GM23338 (cell line): Measurements from ENCODE around the gene SLC45A1. TPM values are rescaled to one million over a fixed set of nuclear protein-coding genes. Genes with fewer than 3 reads are reported as not detected.
A peak's percentile ranks its signal among the peaks of the same experiment; 100 is the strongest.

ENCODE experiments used
- ATAC-seq: fragments of 200-7000 bp; cut with Tn5 transposase; 3 replicates; pipeline ENCODE4 v1.9.1; 2020
- DNase-seq: peaks from one replicate; pipeline ENCODE4 v3.0.0-alpha.2; 2015; ENCODE audit warnings: low spot score
- H2AFZ ChIP-seq: fragments of 200-600 bp; sonication (generic); 2 replicates; pipeline ENCODE4 v1.8.0; 2016; ENCODE audit warnings: antibody characterized with exemption, mild to moderate bottlenecking, moderate library complexity
- H3F3A ChIP-seq: fragments of 200-600 bp; sonication (generic); replicated peaks from 2 replicates; pipeline ENCODE4 v1.8.0; 2017; ENCODE audit warnings: antibody characterized with exemption, mixed run types, low read depth
- H3K27ac ChIP-seq: fragments of 200-600 bp; sonication (generic); 2 replicates; pipeline ENCODE4 v1.6.1; 2016; ENCODE audit warnings: low read depth
- H3K27me3 ChIP-seq: fragments of 200-600 bp; sonication (generic); 2 replicates; pipeline ENCODE4 v1.8.0; 2016; ENCODE audit warnings: mild to moderate bottlenecking, mixed run types, moderate library complexity; ENCODE audit not compliant: insufficient read depth
- H3K36me3 ChIP-seq: fragments of 200-600 bp; sonication (generic); 2 replicates; pipeline ENCODE4 v1.8.0; 2016; ENCODE audit warnings: mild to moderate bottlenecking; ENCODE audit not compliant: insufficient read depth
- H3K4me1 ChIP-seq: fragments of 200-600 bp; sonication (generic); 2 replicates; pipeline ENCODE4 v1.8.0; 2016; ENCODE audit warnings: mild to moderate bottlenecking, moderate library complexity; ENCODE audit not compliant: insufficient read depth
- H3K4me2 ChIP-seq: fragments of 200-600 bp; sonication (generic); 2 replicates; pipeline ENCODE4 v1.7.1; 2017; ENCODE audit warnings: mixed run types
- H3K4me3 ChIP-seq: fragments of 200-600 bp; sonication (generic); 2 replicates; pipeline ENCODE4 v1.6.1; 2016; ENCODE audit warnings: mixed run types
- H3K79me2 ChIP-seq: fragments of 200-600 bp; sonication (generic); replicated peaks from 2 replicates; pipeline ENCODE4 v1.8.0; 2017; ENCODE audit warnings: mild to moderate bottlenecking; ENCODE audit not compliant: insufficient read depth
- H3K9me2 ChIP-seq: fragments of 200-600 bp; sonication (generic); 2 replicates; pipeline ENCODE4 v1.8.0; 2017; ENCODE audit not compliant: insufficient read depth
- H4K20me1 ChIP-seq: fragments of 200-600 bp; sonication (generic); replicated peaks from 2 replicates; pipeline ENCODE4 v1.8.0; 2017; ENCODE audit warnings: mild to moderate bottlenecking; ENCODE audit not compliant: insufficient read depth
- H3K27ac Mint-ChIP-seq: 2 replicates; pipeline ENCODE4 v1.8.0; 2020; ENCODE audit warnings: inconsistent platforms, mild to moderate bottlenecking, moderate library complexity, mixed read lengths
- H3K27me3 Mint-ChIP-seq: 3 replicates; pipeline ENCODE4 v1.8.0; 2022; ENCODE audit warnings: low read depth, mild to moderate bottlenecking, moderate library complexity, mixed read lengths, inconsistent platforms; ENCODE audit not compliant: insufficient read depth, poor library complexity
- H3K36me3 Mint-ChIP-seq: 3 replicates; pipeline ENCODE4 v1.8.0; 2021; ENCODE audit warnings: low read depth, mild to moderate bottlenecking, inconsistent platforms, moderate library complexity, mixed read lengths
- H3K4me1 Mint-ChIP-seq: 3 replicates; pipeline ENCODE4 v1.8.0; 2020; ENCODE audit warnings: mild to moderate bottlenecking, inconsistent platforms, mixed read lengths
- H3K4me3 Mint-ChIP-seq: 3 replicates; pipeline ENCODE4 v1.8.0; 2021; ENCODE audit warnings: moderate library complexity, mild to moderate bottlenecking, inconsistent platforms, mixed read lengths
- H3K9me3 Mint-ChIP-seq: 3 replicates; pipeline ENCODE4 v1.8.0; 2020; ENCODE audit warnings: moderate library complexity, mild to moderate bottlenecking, inconsistent platforms, mixed read lengths
- CREB1 ChIP-seq: fragments of 250-450 bp; sonication (Bioruptor Pico); IDR thresholded peaks from 2 replicates; pipeline ENCODE4 v1.5.0; 2020; ENCODE audit warnings: low read depth, mild to moderate bottlenecking, moderate library complexity
- CTCF ChIP-seq, 2 experiments: fragments of 200-600 bp in 1 of 2; sonication (generic) in 1 of 2; conservative IDR thresholded peaks; 2 replicates each; pipeline versions ENCODE4 v1.5.1 to v1.6.1; 2016 to 2017; ENCODE audit warnings: antibody characterized with exemption in 2 of 2, low read depth in 2 of 2, mild to moderate bottlenecking in 2 of 2, moderate library complexity in 1 of 2
- ETS1 ChIP-seq: IDR thresholded peaks from 2 replicates; pipeline ENCODE4 v1.6.1; 2016; ENCODE audit warnings: antibody characterized with exemption
- EZH2 ChIP-seq: fragments of 200-600 bp; sonication (generic); IDR thresholded peaks from one replicate; pipeline ENCODE4 v1.8.0; 2017; ENCODE audit warnings: antibody characterized with exemption, mild to moderate bottlenecking, low read depth; ENCODE audit not compliant: unreplicated experiment
- EZH2phosphoT487 ChIP-seq: fragments of 200-600 bp; sonication (generic); IDR thresholded peaks from one replicate; pipeline ENCODE4 v1.8.1; 2018; ENCODE audit warnings: antibody characterized with exemption; ENCODE audit not compliant: unreplicated experiment
- JUNB ChIP-seq: IDR thresholded peaks from one replicate; pipeline ENCODE4 v1.6.1; 2016; ENCODE audit warnings: antibody characterized with exemption; ENCODE audit not compliant: unreplicated experiment
- NANOG ChIP-seq: IDR thresholded peaks from 2 replicates; pipeline ENCODE4 v1.6.1; 2016; ENCODE audit warnings: antibody characterized with exemption, borderline replicate concordance
- STAT1 ChIP-seq: IDR thresholded peaks from one replicate; pipeline ENCODE4 v1.6.1; 2016; ENCODE audit warnings: antibody characterized with exemption; ENCODE audit not compliant: unreplicated experiment
- ZNF114 ChIP-seq: fragments of 250-450 bp; sonication (Bioruptor Pico); IDR thresholded peaks from 2 replicates; pipeline ENCODE4 v1.5.0; 2020; ENCODE audit warnings: mild to moderate bottlenecking, moderate library complexity
- ZNF331 ChIP-seq: fragments of 250-450 bp; sonication (Bioruptor Pico); IDR thresholded peaks from 2 replicates; pipeline ENCODE4 v1.5.0; 2020; ENCODE audit warnings: low read depth, mild to moderate bottlenecking, moderate library complexity
- ZNF462 ChIP-seq: fragments of 250-450 bp; sonication (Bioruptor Pico); IDR thresholded peaks from 2 replicates; pipeline ENCODE4 v1.5.0; 2020; ENCODE audit warnings: mild to moderate bottlenecking, moderate library complexity
- polyA plus RNA-seq: library from polyadenylated mRNA; unstranded; fragments of >200 nt; fragmentation: Nextera tagmentation; extraction: Ambion mirVana; gene quantifications from 2 replicates; pipeline ENCODE4 v1.2.1, GENCODE V29; 2016
- total RNA-seq: library from RNA; depleted of rRNA; stranded (reverse); fragments of >200 nt; shearing (Covaris generic); gene quantifications from 2 replicates; pipeline ENCODE4 v1.2.3, GENCODE V29; 2014

Gene SLC45A1
- total and polyA plus RNA-seq, 2 experiments from 2014 or later = 1.3 to 2.3 TPM

DNA sequence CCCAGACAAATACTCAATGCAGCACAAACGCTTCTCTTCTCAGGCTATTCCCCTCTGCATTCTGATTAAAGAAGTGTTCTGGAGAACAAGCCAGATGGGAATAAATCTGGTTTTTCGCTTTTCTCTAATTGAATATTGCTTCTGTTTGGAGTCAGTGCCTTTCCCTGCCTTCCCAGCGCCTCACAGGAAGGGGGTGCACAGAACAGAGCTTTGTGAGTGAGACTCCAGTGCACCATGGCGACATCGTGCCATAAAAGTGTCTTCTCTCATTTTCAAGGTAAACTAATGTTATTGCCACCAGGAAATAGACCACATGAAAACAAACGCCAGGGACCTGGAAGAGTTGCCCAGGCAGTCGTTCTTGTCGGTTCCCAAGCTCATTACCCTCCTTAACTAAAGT is 43.6 kb upstream of the SLC45A1 start:
- Histone ChIP-seq H3K79me2 (no peaks in the 10 kb centered on the region), H3K9me2 (no peaks in the 10 kb centered on the region), H3K4me2 (no peak overlapping the region), H3K36me3 (no peaks in the 10 kb centered on the region), H3K27ac (no peak overlapping the region; the same call in 1 of the 2 replicates), H3F3A (no peaks in the 10 kb centered on the region), H3K4me3 (no peak overlapping the region), H3K4me1 (no peaks in the 10 kb centered on the region), H3K27me3 (no peaks in the 10 kb centered on the region), H4K20me1 (no peaks in the 10 kb centered on the region), H2AFZ (peak overlapping the region; percentile 3; the same call in 1 of the 2 replicates)
- peaks cover 19% of the 10 kb centered on the region for H3K27me3 Mint-ChIP-seq
- TF ChIP-seq CTCF (conservative IDR thresholded peaks at IDR 0.05; ENCODE audit: low read depth in 2 of 2) (no peak), CREB1 (CRISPR knock-in tag) (no peak), ETS1 (no peak), ZNF462 (no peak), NANOG (no peak), EZH2 (no peak), ZNF331 (CRISPR knock-in tag) (no peak), STAT1 (no peak), JUNB (no peak), ZNF114 (no peak), EZH2phosphoT487 (no peak)
- H3K9me3 Mint-ChIP-seq = peaks cover 2% of the 10 kb centered on the region
- ATAC-seq (no peak), DNase-seq (no peak)
- peaks cover 5% of the 10 kb centered on the region; the same call in 2 of the 3 replicates for H3K36me3 Mint-ChIP-seq
- peaks cover 8% of the 10 kb centered on the region; the same call in 2 of the 3 replicates for H3K4me1 Mint-ChIP-seq
- H3K4me3 Mint-ChIP-seq = no peak overlapping the region
- H3K27ac Mint-ChIP-seq = peak overlapping the region; percentile 53; the same call in 1 of the 2 replicates
